Breast epithelium (tissue), 3 donors: Measurements from ENCODE around the gene CELF3.

ENCODE experiments used
- CTCF ChIP-seq, 3 donors: fragments of 450-650 bp; IDR thresholded peaks; one replicate each; pipeline ENCODE4 v1.5.1; 2016 to 2017; ENCODE audit warnings: antibody characterized with exemption in 3 of 3, mild to moderate bottlenecking in 3 of 3, moderate library complexity in 3 of 3
- POLR2AphosphoS5 ChIP-seq, 3 donors: sonication (generic); formaldehyde crosslinking; IDR thresholded peaks; one replicate each; pipeline ENCODE4 v1.6.1; 2017; ENCODE audit warnings: antibody characterized with exemption in 3 of 3

DNA sequence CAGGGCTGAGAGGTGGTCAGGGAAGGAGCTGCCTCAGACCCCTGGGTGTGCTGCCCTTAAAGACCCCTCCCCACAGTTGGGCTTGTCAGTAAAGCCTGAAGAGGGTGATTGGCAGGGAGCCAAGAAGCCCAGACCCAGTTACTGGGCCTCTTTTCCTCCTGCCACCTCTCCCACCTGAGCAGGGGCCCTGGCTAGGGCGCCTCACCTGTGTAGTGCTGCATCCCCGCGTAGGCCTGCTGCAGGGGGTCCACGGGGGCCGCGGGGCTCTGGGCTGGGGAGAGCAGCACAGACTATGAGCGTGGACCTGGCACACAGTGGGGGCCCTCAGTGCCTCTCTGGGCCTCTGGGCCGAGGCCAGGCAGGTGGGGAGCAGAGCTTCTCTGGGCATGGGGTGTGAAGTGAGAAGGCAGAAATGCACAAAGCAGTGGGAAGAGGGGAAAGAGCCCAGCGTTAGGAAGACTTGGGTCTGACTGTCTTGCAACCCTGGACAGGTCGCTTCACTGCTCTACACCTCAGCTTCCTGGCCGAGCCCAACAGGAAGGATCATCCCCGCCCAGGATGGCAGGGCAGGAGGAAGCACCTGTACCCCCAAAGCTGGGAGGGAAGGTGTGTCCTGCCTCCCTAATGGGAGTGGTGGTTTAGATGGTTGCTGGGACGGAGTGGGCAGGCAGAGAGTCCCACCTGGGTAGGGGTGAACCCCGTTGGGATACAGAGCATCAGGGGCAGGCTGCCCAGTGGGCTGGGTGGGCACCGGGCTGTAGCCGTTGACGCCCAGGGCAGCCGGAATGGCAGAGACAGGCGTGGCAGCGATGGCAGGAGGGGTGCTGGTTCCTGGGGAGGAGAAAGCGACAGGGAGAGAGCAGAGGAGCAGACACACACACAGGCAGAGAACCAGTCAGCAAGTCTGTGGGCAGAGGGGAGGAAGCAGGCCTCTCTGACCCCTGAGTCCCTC lies 9.9 kb downstream of the CELF3 start:
- TF ChIP-seq CTCF (IDR thresholded peaks at IDR 0.05) (no peak), POLR2AphosphoS5 (IDR thresholded peaks at IDR 0.05) (no peak)
